NB4 (cell line): ENCODE measurements around the gene LITAFD.

Experiments used
- MYC ChIP-seq: IDR thresholded peaks from 2 replicates; pipeline ENCODE4 v1.6.1; 2011; ENCODE audit warnings: low read depth, low read length
- POLR2A ChIP-seq: IDR thresholded peaks from 2 replicates; pipeline ENCODE4 v1.6.1; 2011; ENCODE audit warnings: mild to moderate bottlenecking; ENCODE audit not compliant: insufficient read length; ENCODE audit errors: extremely low read depth
- TF ChIP-seq, protein P1 (sequence below): IDR thresholded peaks from one replicate; pipeline ENCODE4 v1.5.1; 2012; ENCODE audit warnings: low read depth, low read length
- TF ChIP-seq, protein P2 (sequence below): IDR thresholded peaks from 2 replicates; pipeline ENCODE4 v1.6.1; 2011; ENCODE audit warnings: low read depth, low read length

- no peak for TF ChIP-seq POLR2A
- TF ChIP-seq, protein P1, sequence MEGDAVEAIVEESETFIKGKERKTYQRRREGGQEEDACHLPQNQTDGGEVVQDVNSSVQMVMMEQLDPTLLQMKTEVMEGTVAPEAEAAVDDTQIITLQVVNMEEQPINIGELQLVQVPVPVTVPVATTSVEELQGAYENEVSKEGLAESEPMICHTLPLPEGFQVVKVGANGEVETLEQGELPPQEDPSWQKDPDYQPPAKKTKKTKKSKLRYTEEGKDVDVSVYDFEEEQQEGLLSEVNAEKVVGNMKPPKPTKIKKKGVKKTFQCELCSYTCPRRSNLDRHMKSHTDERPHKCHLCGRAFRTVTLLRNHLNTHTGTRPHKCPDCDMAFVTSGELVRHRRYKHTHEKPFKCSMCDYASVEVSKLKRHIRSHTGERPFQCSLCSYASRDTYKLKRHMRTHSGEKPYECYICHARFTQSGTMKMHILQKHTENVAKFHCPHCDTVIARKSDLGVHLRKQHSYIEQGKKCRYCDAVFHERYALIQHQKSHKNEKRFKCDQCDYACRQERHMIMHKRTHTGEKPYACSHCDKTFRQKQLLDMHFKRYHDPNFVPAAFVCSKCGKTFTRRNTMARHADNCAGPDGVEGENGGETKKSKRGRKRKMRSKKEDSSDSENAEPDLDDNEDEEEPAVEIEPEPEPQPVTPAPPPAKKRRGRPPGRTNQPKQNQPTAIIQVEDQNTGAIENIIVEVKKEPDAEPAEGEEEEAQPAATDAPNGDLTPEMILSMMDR, result no peak
- TF ChIP-seq, protein P2, sequence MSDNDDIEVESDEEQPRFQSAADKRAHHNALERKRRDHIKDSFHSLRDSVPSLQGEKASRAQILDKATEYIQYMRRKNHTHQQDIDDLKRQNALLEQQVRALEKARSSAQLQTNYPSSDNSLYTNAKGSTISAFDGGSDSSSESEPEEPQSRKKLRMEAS, result no peak
- no peak for TF ChIP-seq MYC
Measured at GRCh38 chr16:8872967-8873865, 8.9 kb upstream of the LITAFD start.
